ENCODE measurements around the gene TMEM190. TPM values are rescaled to one million over a fixed set of nuclear protein-coding genes. Genes with fewer than 3 reads are reported as not detected.
A peak's percentile ranks its signal among the peaks of the same experiment; 100 is the strongest.
"Not testable (repeated sequence)": the region's sequence is repeated elsewhere in the genome, so short reads cannot be mapped to it uniquely, and the experiment has no call there.

The TMEM190 gene
- total RNA-seq, 3 donors from 2014 or later = not detected

- Histone ChIP-seq H3K4me1 (peaks cover 13 to 17% of the 10 kb centered on the region in 2 donors), H3K36me3 (no peaks in the 10 kb centered on the region)
Measured at GRCh38 chr19:55391702-55392615, 15.3 kb downstream of the TMEM190 start.

GRCh38 chr19:55392820-55393761 is 16.5 kb downstream of the TMEM190 start:
- H3K27me3 ChIP-seq = no peaks in the 10 kb centered on the region
- no peaks in the 10 kb centered on the region for H3K9me3 ChIP-seq
- no peak for TF ChIP-seq POLR2AphosphoS5 (IDR thresholded peaks at IDR 0.05)
- no peak for TF ChIP-seq CTCF (IDR thresholded peaks at IDR 0.05)
- no peak for TF ChIP-seq POLR2A (IDR thresholded peaks at IDR 0.05)
- no peak overlapping the region for H3K27ac ChIP-seq
- H3K4me3 ChIP-seq = no peak overlapping the region
- no peaks in the 10 kb centered on the region for H3K36me3 ChIP-seq
- intact Hi-C loops (cut with DNase I; ENCODE audit: low total_unique reads) = no loop called here
- peaks cover 5 to 6% of the 10 kb centered on the region in 2 donors for H3K4me1 ChIP-seq
- no peak for DNase-seq (ENCODE audit: low spot score in 2 of 2)

More at GRCh38 chr19:55391702-55392615, 15.3 kb downstream of the TMEM190 start:
- Histone ChIP-seq H3K27me3 (no peaks in the 10 kb centered on the region), H3K4me3 (no peak overlapping the region), H3K27ac (no peak overlapping the region), H3K9me3 (no peaks in the 10 kb centered on the region)
- intact Hi-C loops (cut with DNase I; ENCODE audit: low total_unique reads) = no loop called here
- TF ChIP-seq POLR2AphosphoS5 (IDR thresholded peaks at IDR 0.05) (no peak), POLR2A (IDR thresholded peaks at IDR 0.05) (no peak), CTCF (IDR thresholded peaks at IDR 0.05) (no peak)
- DNase-seq (ENCODE audit: low spot score in 2 of 2) = no peak

- H3K4me3 ChIP-seq = no peak overlapping the region
- TF ChIP-seq POLR2A (IDR thresholded peaks at IDR 0.05) (no peak), CTCF (IDR thresholded peaks at IDR 0.05) (no peak), POLR2AphosphoS5 (IDR thresholded peaks at IDR 0.05) (no peak)
- no peaks in the 10 kb centered on the region for H3K27me3 ChIP-seq
- no peaks in the 10 kb centered on the region for H3K4me1 ChIP-seq
- H3K9me3 ChIP-seq = no peaks in the 10 kb centered on the region
- intact Hi-C loops (cut with DNase I; ENCODE audit: low total_unique reads) = no loop called here
- no peak for DNase-seq (ENCODE audit: low spot score in 2 of 2)
- H3K27ac ChIP-seq = no peak overlapping the region
- H3K36me3 ChIP-seq = no peaks in the 10 kb centered on the region
Measured at GRCh38 chr19:55398200-55398925, 21.7 kb downstream of the TMEM190 start.

- Histone ChIP-seq H3K4me1 (no peaks in the 10 kb centered on the region), H3K4me3 (no peak overlapping the region), H3K27me3 (no peaks in the 10 kb centered on the region), H3K36me3 (no peaks in the 10 kb centered on the region), H3K9me3 (no peaks in the 10 kb centered on the region), H3K27ac (peak overlapping the region; percentile 26 to 43)
- TF ChIP-seq POLR2A (IDR thresholded peaks at IDR 0.05) (no peak), CTCF (IDR thresholded peaks at IDR 0.05) (no peak), POLR2AphosphoS5 (IDR thresholded peaks at IDR 0.05) (no peak)
- DNase-seq (ENCODE audit: low spot score in 2 of 2) = peak in 1 of 2 donors; percentile 56
- intact Hi-C loops (cut with DNase I; ENCODE audit: low total_unique reads) = no loop called here
Measured at GRCh38 chr19:55400281-55401087, 23.9 kb downstream of the TMEM190 start.

GRCh38 chr19:55401390-55401789 is 24.8 kb downstream of the TMEM190 start:
- intact Hi-C loops (cut with DNase I; ENCODE audit: low total_unique reads); H3K27me3 ChIP-seq; H3K4me1 ChIP-seq; H3K36me3 ChIP-seq; DNase-seq (ENCODE audit: low spot score in 2 of 2); H3K4me3 ChIP-seq; H3K27ac ChIP-seq; H3K9me3 ChIP-seq: not testable (repeated sequence)
